ENCODE measurements around the gene CLIP3.
A peak's percentile ranks its signal among the peaks of the same experiment; 100 is the strongest.
"Not testable (repeated sequence)": the region's sequence is repeated elsewhere in the genome, so short reads cannot be mapped to it uniquely, and the experiment has no call there.

Gene CLIP3

GRCh38 chr19:35986111-35986510 is 46.6 kb downstream of the CLIP3 start:
- H3K27me3 ChIP-seq (replicated peaks; ENCODE audit: control insufficient read depth, insufficient read depth, low read length): no peaks in the 10 kb centered on the region; the same call in 1 of the 2 replicates
- TF ChIP-seq, protein P1, sequence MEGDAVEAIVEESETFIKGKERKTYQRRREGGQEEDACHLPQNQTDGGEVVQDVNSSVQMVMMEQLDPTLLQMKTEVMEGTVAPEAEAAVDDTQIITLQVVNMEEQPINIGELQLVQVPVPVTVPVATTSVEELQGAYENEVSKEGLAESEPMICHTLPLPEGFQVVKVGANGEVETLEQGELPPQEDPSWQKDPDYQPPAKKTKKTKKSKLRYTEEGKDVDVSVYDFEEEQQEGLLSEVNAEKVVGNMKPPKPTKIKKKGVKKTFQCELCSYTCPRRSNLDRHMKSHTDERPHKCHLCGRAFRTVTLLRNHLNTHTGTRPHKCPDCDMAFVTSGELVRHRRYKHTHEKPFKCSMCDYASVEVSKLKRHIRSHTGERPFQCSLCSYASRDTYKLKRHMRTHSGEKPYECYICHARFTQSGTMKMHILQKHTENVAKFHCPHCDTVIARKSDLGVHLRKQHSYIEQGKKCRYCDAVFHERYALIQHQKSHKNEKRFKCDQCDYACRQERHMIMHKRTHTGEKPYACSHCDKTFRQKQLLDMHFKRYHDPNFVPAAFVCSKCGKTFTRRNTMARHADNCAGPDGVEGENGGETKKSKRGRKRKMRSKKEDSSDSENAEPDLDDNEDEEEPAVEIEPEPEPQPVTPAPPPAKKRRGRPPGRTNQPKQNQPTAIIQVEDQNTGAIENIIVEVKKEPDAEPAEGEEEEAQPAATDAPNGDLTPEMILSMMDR (IDR thresholded peaks at IDR 0.05; ENCODE audit: insufficient read depth, low read length, poor library complexity, severe bottlenecking): no peak
- H3K4me3 ChIP-seq (replicated peaks; ENCODE audit: low read depth, low read length): no peak overlapping the region
- no peak for DNase-seq (ENCODE audit: extremely low read depth, insufficient read length)
- H3K36me3 ChIP-seq (ENCODE audit: control insufficient read depth, insufficient read depth, low read length): no peaks in the 10 kb centered on the region

- DNase-seq (ENCODE audit: extremely low read depth, insufficient read length): no peak
- no peaks in the 10 kb centered on the region; the same call in 1 of the 2 replicates for H3K27me3 ChIP-seq (replicated peaks; ENCODE audit: control insufficient read depth, insufficient read depth, low read length)
- no peak overlapping the region for H3K4me3 ChIP-seq (replicated peaks; ENCODE audit: low read depth, low read length)
- H3K36me3 ChIP-seq (ENCODE audit: control insufficient read depth, insufficient read depth, low read length): no peaks in the 10 kb centered on the region
- TF ChIP-seq, protein P1 (IDR thresholded peaks at IDR 0.05; ENCODE audit: insufficient read depth, low read length, poor library complexity, severe bottlenecking): no peak
Measured at GRCh38 chr19:35983177-35983576, 49.5 kb downstream of the CLIP3 start.

- H3K4me3 ChIP-seq (replicated peaks; ENCODE audit: low read depth, low read length); H3K36me3 ChIP-seq (ENCODE audit: control insufficient read depth, insufficient read depth, low read length); H3K27me3 ChIP-seq (replicated peaks; ENCODE audit: control insufficient read depth, insufficient read depth, low read length); DNase-seq (ENCODE audit: extremely low read depth, insufficient read length): not testable (repeated sequence)
Measured at GRCh38 chr19:35980997-35981396, 51.7 kb downstream of the CLIP3 start.

DNA sequence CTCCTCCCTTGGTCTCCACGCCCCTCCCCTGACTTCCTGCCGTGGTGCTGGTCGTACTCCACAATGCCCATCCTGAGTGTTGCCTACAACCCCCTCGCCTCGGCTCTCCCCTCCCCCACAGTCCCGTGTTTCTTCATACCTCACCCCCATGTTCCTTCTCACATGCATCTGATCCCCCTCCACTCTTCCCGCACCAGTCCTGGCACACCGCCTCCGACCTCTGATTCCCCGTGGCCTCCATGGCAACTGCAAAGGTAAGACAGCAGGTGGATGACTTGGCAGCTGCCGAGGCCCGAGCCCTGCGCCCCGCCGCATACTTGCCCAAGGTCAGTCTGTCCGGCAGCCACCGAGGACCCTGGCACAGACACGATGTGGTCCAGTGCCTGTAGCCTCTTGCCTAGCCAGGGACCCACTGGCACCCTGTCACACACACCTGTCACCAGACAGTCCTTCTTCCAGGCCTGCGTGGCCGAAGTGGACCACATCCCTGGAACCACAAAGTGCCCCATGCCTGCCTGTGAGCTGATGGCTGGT is 53.8 kb downstream of the CLIP3 start:
- TF ChIP-seq, protein P1 (IDR thresholded peaks at IDR 0.05; ENCODE audit: insufficient read depth, low read length, poor library complexity, severe bottlenecking): no peak
- no peak overlapping the region for H3K4me3 ChIP-seq (replicated peaks; ENCODE audit: low read depth, low read length)

DNA sequence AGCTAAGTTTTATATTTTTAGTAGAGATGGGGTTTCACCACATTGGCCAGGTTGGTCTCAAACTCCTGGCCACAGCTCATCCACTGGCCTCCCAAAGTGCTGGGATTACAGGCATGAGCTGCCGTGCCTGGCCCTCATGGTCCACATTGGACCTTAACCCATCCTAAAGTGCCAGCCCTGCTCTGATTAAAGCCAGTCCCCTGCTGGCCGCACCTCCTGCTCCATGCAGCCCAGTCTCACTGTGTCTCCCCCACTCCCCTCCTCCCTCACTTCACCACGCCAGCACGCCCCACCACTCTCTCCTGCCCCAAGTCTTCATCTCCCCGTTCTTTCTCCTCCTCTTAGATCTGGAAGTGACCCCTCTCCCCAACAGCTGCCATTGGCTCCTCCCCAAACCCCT is 54.4 kb downstream of the CLIP3 start:
- Histone ChIP-seq H3K4me3 (replicated peaks; ENCODE audit: low read depth, low read length) (no peak overlapping the region), H3K36me3 (ENCODE audit: control insufficient read depth, insufficient read depth, low read length) (no peaks in the 10 kb centered on the region), H3K27me3 (replicated peaks; ENCODE audit: control insufficient read depth, insufficient read depth, low read length) (no peaks in the 10 kb centered on the region)
- DNase-seq (ENCODE audit: extremely low read depth, insufficient read length): no peak
- TF ChIP-seq, protein P1 (IDR thresholded peaks at IDR 0.05; ENCODE audit: insufficient read depth, low read length, poor library complexity, severe bottlenecking): no peak

More for the DNA sequence above, 53.8 kb downstream of the CLIP3 start:
- Histone ChIP-seq H3K36me3 (ENCODE audit: control insufficient read depth, insufficient read depth, low read length) (no peaks in the 10 kb centered on the region), H3K27me3 (replicated peaks; ENCODE audit: control insufficient read depth, insufficient read depth, low read length) (no peaks in the 10 kb centered on the region)
- no peak for DNase-seq (ENCODE audit: extremely low read depth, insufficient read length)

DNA sequence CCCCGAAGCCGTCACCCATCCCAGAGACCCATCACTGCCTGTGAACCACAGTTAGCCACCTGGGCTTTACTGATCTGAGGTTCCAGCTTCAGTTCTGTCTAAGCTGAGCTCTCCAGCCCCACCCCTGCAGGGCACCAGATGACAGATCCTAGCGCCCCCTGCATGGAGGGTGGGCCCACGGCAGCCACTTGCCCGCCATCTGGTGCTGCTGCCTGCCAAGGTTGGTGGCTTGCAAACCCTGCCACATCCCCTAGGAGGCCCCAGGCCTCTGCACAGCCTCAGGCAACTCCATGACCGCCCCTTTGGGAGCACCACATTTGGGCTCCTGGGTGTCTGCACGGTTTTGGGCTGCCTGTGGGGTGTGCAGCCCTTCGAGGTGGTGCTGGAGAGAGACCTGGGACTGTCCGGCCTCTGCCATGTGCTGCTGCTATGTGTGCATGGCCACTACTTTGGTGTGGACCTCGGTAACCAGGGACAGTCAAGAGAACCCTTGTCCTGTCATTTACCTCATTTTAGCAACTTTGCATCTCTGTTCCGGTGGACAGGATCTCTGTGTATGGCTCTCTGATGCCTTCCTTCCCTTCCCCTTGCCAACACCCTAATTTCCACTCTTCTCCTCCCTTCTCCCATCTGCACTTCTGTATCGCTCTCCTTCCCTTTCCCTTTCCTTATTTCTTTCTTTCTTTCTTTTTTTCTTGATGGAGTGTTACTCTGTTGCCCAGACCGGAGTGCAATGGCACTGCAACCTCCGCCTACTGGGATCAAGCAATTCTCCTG is 55.0 kb downstream of the CLIP3 start:
- H3K4me3 ChIP-seq (replicated peaks; ENCODE audit: low read depth, low read length): no peak overlapping the region
- DNase-seq (ENCODE audit: extremely low read depth, insufficient read length): peak; percentile 57
- H3K36me3 ChIP-seq (ENCODE audit: control insufficient read depth, insufficient read depth, low read length): no peaks in the 10 kb centered on the region
- TF ChIP-seq, protein P1 (IDR thresholded peaks at IDR 0.05; ENCODE audit: insufficient read depth, low read length, poor library complexity, severe bottlenecking): peak; percentile 52
- no peaks in the 10 kb centered on the region for H3K27me3 ChIP-seq (replicated peaks; ENCODE audit: control insufficient read depth, insufficient read depth, low read length)
